ENCODE results near the gene SMARCA1.

SMARCA1 gene

DNA sequence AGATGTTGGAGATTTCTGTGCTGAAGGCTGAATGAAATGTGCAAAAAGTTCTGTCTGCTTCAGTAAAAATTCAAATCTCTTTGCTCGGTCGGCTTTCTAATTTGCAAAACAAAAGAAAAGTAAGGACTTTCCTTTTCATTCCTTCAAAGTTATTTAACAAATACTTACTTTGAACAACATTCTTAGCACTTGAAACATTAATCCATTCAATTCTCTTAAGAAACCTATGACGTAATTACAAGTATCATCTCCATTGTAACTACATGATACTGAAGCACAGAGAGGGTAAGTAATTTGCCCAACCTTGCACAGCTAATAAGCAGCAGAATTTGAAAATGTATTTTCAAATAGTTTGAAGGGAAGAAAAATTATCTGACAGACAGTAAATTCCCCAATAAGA is 6.9 kb downstream of the SMARCA1 start:
- H3K4me3 ChIP-seq (ENCODE audit: low read length) = no peak overlapping the region
- TF ChIP-seq, protein P1, sequence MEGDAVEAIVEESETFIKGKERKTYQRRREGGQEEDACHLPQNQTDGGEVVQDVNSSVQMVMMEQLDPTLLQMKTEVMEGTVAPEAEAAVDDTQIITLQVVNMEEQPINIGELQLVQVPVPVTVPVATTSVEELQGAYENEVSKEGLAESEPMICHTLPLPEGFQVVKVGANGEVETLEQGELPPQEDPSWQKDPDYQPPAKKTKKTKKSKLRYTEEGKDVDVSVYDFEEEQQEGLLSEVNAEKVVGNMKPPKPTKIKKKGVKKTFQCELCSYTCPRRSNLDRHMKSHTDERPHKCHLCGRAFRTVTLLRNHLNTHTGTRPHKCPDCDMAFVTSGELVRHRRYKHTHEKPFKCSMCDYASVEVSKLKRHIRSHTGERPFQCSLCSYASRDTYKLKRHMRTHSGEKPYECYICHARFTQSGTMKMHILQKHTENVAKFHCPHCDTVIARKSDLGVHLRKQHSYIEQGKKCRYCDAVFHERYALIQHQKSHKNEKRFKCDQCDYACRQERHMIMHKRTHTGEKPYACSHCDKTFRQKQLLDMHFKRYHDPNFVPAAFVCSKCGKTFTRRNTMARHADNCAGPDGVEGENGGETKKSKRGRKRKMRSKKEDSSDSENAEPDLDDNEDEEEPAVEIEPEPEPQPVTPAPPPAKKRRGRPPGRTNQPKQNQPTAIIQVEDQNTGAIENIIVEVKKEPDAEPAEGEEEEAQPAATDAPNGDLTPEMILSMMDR (conservative IDR thresholded peaks at IDR 0.05; ENCODE audit: low read length) = no peak
- no peak for DNase-seq (ENCODE audit: low read depth)

DNA sequence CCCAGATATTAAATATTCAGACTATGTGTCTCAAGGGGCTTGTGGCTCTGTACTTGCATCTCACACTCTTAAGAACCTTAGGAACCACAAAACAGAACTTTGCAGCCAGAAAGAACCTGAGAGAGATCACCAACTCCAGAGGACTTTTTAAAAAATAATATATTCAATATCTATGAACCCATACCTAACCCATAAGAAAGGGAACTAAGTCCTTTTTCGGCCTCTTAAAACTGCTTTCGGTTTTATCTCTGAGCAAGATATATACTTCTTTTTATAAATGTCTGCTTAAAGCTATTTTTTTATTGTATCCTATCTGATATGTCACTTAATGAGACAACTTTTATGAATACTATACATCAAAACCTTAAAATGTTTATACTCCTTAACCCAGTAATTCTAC is 10.9 kb downstream of the SMARCA1 start:
- TF ChIP-seq, protein P1 (conservative IDR thresholded peaks at IDR 0.05; ENCODE audit: low read length) = no peak
- no peak for DNase-seq (ENCODE audit: low read depth)
- H3K4me3 ChIP-seq (ENCODE audit: low read length) = no peak overlapping the region

DNA sequence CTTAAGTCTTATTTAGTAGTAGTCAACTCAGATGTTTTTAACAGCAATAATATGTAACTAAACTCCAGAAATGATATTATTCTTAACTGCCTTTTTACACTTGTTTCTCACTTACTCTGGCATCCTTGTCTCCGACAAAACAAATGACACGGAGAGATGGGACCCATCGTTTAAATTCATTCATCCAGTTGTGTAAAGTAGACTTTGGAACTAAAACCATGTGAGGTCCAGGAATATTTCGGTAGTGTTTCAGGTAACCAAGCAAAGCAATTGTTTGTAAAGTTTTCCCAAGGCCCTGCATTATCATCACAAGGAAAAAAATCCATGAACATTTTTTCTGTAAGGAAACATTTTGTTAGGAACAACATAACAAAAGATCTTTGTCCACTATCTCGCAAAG is 11.6 kb downstream of the SMARCA1 start:
- TF ChIP-seq, protein P1 (conservative IDR thresholded peaks at IDR 0.05; ENCODE audit: low read length) = no peak
- no peak for DNase-seq (ENCODE audit: low read depth)
- no peak overlapping the region for H3K4me3 ChIP-seq (ENCODE audit: low read length)

DNA sequence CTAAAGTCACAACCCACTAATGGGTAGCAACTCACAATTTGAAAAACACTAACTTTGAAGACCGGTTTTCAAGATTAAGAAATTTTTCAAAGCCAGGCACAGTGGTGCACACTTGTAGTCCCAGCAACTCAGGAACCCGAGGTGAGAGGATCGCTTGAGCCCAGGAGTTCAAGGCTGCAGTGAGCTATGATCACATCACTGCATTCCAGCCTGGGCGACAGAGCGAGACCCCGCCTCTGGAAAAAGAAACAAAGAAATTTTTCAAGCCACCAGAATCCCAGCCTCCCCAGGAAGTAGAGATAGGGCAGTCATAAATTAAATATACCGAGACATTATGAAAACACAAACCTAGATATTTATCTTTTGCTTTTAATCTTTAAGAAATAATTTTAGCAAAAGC is 13.0 kb downstream of the SMARCA1 start:
- H3K4me3 ChIP-seq (ENCODE audit: low read length) = no peak overlapping the region
- no peak for DNase-seq (ENCODE audit: low read depth)
- TF ChIP-seq, protein P1 (conservative IDR thresholded peaks at IDR 0.05; ENCODE audit: low read length) = no peak

DNA sequence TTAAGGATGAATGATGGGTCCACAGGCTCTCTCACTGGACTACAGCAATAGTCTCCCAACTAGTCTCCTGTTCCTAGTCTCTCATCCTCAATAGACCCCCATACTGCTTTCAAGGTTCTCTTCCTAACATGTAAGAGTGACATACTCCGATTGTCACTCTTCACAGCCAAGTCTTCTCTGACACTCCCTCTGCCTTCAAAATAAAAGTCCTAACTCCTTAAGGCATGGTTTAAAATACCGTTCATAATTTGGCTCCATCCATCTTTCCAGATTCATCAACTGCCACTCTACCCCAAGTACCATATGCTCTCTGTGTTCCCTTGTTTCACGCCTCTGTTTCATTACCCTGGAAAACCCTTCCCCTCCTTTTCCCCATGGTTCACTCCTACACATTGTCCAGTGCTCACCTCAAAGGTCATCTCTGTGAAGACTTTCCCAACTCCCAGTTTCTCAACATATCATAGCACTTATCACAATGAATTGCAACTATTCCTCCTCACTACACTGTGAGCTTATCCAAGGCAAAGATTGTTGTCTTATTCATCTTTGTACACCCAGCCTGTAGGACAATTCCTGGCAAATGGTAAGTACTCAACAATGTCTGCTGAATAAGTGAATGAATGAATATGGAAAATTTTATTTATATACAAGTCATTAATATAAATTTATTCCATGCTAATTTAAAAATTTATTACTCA is 26.0 kb downstream of the SMARCA1 start:
- no peak overlapping the region for H3K4me3 ChIP-seq (ENCODE audit: low read length)
- DNase-seq (ENCODE audit: low read depth) = no peak
- TF ChIP-seq, protein P1 (conservative IDR thresholded peaks at IDR 0.05; ENCODE audit: low read length) = no peak

DNA sequence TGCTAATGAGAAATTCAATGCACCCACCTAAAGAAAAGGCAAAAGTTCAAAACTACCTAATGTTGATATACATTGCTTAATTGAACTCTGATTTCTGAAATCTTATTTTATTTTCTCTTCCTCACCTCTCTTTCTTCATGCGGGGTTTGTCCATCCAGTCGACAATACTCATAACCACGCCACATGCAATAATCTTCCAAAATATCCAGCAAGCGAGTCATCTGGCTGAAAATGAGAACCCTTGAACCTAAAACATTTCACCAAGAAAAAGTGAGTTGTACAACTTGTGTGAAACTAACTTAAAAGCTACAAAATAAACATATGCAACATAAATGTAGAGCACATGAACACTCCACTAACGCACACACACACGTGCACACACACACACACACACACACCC is 26.7 kb downstream of the SMARCA1 start:
- TF ChIP-seq, protein P1 (conservative IDR thresholded peaks at IDR 0.05; ENCODE audit: low read length) = no peak
- no peak overlapping the region for H3K4me3 ChIP-seq (ENCODE audit: low read length)
- peak; percentile 36 for DNase-seq (ENCODE audit: low read depth)

DNA sequence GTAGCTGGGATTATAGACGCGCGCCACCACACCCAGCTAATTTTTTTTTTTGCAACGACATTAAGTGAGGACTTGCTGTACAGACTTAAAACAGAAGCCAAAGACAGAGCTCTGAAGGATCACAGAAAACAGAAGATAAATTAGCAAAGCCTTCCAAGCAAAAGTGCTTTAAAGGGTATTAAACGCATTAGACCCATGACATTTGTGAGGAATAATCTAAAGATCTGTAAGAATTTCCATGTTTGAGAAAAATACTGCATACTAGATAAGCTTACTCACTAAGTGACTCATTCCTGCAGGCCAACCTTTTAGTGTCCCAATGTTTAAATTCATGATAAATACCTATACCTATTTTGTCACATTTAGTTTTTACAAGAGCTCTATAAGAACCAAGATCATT is 27.4 kb downstream of the SMARCA1 start:
- peak; percentile 4 for DNase-seq (ENCODE audit: low read depth)
- no peak overlapping the region for H3K4me3 ChIP-seq (ENCODE audit: low read length)
- TF ChIP-seq, protein P1 (conservative IDR thresholded peaks at IDR 0.05; ENCODE audit: low read length) = no peak
